GM19324 (cell line): ENCODE data around the gene PRKG1.

ENCODE experiments used
- ATAC-seq: cut with Tn5 transposase; IDR thresholded peaks from one replicate; pipeline ENCODE4 v1.9.1; 2021; ENCODE audit warnings: mild to moderate bottlenecking, moderate library complexity; ENCODE audit not compliant: unreplicated experiment, low FRiP score

Gene PRKG1

DNA sequence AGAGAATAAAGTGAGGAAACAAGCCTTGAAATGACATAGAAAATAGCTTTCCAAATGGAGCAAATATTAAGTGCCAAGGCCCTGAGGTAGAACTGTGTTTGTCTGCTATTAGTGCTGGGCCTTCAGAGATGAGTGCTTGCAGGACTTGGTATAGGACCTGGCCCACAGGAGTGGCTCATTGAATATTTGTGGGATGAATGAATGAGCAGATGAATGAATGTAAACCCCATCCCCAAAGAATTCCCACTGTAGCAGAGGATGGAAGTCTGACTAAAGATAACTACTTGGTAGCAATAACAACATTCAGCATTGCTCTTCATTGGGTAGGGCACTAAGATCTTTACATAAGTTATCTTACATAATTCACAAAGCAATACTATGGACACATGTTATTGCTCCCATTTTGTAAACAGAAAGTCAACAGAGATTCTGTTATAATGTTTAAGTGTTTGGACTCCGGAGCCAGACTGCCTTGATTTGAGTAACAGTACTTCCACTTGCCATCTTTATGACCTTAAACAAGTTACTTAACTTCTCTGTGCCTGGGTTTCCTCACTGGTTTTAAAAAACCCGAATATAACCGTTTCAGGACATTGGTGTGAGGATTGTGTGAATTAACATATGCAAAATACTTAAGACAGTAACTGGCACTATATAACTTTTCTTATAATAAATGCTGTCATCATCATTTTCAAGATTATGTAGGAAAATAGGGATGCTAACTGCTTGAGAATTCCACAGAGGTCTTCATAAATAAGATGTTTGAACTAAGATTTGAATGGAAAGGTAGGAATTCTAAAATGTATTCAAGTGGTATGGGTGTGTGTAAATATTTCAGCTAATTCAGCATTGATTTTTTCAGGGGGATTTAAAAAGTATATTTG, 141.9 kb downstream of the PRKG1 start:
- no peak for ATAC-seq

DNA sequence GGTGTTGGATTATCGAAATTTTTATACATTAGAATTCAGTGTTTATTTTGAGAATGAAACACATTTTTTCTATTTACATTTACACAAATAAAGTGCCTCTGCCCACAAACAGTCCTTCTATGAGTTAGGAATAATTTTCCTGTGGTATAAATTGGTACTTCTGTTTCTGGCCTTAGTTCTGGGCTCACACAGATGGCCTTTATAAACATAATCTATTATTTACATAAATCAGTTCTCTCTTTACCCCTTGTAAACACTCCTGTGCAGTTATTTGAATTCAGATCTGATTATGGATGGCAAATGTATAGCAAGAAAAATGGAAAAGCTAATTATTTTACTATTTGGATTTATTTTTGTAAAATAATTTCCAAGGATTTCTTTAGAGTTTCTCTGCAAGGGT, 143.2 kb downstream of the PRKG1 start:
- no peak for ATAC-seq

GRCh38 chr10:51224671-51225161, 150.4 kb downstream of the PRKG1 start:
- no peak for ATAC-seq

- ATAC-seq: no peak
Measured at GRCh38 chr10:51227897-51228713, 153.8 kb downstream of the PRKG1 start.

DNA sequence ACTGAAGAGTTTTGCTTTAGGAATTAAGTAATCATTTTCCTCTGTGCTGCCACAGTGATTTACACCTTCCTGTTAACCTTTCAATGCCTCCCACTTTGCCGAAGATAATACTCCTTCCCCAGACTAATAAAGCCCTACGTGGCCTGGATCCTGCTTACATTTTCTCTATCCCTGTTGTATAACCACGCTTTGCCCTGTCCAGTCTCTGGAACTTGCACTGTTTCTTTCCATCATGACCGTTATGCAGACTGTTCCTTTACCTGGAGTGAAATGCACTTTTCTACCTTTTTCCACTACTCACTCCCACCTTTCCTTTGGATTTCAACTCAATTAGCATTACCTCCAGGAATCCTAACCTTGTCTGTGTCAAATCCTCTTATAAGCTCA, 154.4 kb downstream of the PRKG1 start:
- no peak for ATAC-seq

DNA sequence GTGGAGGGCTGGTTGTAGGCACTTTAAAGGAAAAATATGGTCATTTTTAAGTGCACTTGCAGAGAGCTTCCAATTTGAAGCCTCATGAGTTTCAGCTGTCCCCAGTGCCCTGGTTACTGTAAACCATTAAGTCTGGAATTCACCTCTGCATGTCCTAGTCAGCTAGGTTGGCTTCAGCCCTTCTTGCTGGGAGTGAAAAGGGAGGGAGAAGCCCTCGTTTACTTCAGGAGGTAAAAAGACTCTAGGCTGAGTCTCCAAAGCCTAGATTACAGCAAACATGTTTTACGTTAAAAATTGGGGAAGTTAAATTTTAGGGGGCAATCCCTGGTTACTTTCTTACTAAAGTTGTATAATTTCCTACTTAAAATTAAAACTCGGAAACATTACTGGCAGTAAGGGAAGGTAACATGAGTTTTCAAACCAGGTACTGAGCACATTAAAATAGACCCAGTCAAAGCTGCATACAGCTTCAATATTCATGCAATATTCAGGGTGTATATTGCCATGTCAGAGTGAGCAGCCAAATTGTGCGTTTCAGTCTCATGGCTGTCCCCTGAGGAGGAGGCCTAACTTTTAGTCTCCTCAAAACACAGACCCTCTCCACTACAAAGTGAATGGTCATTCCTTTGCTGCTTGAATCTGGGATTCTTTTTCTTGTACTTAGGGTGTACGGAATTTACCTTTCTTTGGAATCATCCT, 156.7 kb downstream of the PRKG1 start:
- no peak for ATAC-seq

DNA sequence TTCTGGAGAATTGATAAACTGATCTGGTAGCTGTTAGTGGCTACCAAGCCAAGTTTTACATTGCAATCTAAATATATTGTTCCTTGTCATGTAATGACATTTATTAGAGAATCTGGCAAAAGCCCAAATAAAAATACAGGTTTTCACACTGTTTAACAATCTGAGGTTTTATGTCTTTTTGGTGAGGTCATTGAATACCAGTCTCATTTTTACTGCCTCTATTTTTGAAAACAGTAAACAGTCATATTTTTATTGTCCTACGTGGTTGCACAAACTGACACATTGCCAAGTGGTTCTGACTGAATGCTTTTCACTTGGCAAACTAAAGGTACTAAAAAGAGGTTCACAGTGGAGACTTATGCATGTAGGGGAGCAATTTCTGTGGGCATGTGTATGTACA, 157.5 kb downstream of the PRKG1 start:
- no peak for ATAC-seq

DNA sequence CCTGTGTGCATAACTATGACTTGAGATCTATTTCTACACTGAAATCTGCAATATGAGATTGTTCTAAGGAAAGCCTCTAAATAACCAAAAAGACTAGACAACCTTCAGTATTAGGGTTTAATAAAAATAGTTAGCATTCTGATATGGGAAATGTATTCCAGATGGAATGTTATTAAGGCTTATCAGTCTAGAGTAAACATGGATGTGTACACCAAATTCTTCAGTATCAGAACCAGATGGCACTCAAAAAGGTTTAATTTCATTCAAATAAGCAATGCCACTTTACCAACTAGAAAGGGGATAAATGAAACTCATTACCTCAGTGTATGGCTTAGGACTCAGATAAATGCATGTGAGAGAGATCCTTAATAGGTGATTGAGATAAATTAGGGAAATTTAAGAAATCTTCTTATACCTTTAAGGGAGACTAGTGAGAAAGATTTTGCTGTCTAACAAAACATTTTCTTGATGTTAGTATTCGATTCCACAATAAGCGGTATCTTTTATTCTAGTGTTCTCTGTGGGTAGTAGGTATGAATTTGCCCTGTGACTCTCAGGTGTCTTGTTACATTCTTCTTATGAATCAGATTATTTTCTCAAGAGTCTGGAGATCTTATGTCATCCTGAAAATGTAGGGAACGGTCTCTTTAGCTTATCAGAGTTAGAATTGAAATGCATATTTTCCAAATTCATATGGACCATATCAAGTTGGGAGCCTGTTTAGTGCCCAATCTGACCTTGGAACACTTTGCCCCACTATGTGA, 159.2 kb downstream of the PRKG1 start:
- ATAC-seq: no peak

DNA sequence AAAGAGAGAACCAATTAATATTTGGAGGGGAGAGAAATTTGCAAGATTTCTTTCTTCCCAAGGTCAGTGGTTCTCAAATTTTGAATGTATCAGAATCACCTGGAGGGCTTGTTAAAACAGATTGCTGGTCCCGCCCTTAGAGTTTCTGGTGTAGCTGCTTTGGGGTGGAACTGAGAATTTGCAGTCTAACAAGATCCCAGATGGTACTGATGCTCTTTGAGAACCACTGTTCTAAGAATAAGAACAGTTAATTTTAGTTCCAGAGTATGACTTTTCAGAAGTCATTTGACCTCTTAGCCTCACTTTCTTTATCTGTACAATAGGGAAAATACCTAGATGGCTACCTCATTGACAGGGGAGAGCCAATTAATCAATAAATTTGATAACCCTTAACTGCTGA, 161.6 kb downstream of the PRKG1 start:
- no peak for ATAC-seq

DNA sequence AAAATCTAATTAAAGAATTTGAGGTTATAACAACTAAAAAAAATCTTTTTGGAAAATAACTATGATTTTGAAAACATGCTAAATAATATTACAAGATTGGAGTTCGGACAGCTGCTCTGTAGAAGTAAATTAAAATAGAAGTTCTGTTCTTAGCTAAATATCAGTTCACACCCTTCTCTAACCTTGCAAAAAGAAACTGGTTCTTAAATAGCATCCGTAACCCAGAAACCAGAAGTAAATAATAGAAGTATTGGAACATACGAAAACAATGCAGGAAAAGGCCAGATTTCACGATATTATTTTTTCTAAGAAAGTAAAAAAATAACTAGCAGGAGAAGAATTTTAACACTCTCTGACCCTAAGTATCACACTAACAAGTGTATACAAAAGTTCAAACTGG, 164.7 kb downstream of the PRKG1 start:
- ATAC-seq: no peak

DNA sequence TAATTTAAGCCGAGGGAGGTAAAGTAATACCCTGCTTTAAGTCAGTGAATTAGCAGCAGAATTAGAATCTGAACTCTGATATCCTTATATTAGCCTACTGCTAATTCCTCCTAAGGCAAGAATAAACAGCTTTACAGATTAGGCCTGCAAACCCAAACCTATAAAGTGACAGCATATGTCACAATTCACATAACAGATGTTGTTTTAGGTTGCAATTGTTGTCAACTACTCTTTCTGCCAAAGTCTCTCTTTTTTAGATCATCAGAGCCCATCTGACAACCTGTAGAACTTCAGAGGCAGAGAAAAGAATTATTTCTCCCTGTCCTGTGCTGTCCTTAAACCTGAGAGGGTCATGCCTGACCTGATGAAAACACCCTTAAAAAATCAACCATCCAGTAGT, 167.2 kb downstream of the PRKG1 start:
- no peak for ATAC-seq

GRCh38 chr10:51242393-51242792, 168.1 kb downstream of the PRKG1 start:
- ATAC-seq: no peak

DNA sequence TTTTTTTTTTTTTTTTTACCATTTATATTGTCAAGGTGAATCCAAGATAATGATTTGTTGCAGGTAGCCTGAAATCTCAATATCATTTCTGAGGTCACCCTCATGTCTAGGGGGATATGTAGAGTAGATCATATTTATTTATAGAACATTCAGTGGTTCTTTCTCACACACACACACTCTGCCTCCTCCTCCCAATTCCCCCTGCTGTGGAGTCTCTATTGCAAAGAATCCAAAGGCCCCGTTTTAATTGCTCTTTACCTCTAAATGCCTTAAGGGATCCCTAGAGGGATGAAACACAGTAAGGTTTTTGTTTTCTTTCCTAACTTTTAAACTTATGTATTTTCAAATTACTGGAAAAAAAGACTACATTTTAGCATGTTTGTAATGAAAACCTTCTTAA, 170.0 kb downstream of the PRKG1 start:
- ATAC-seq: no peak

GRCh38 chr10:51244748-51245490, 170.6 kb downstream of the PRKG1 start:
- ATAC-seq: no peak

- ATAC-seq: no peak
Measured at GRCh38 chr10:51246156-51246555, 171.9 kb downstream of the PRKG1 start.

DNA sequence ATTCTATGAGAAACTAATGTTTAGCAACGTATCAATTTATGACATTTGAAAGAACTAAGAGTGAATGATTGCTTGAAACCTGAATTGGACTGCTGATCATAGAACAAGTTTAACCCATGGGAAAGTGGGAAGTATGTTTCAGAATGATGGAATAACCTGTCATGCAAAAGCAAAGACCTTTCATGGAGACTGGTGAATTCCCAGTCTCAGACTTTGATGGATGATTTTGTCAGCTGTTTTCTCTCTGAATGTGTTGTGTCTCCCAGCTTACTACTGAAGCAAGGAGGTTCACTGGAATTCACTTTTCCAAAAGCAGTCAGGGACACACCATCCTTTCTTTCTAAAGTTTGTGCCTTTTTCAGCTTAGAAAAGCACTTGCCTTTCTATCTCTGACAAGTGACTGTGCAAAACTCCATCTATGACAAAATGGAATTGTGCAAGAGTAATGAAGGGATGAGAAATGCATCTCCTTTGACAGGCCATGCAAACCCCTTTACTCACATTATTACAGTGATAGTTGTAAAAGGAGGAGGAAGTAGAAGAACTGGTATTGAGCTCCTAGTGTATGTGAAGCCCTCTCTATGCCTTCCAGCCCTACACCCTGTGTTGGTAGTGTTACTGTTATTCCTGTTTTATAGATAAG, 176.1 kb downstream of the PRKG1 start:
- no peak for ATAC-seq

GRCh38 chr10:51251110-51251509, 176.8 kb downstream of the PRKG1 start:
- no peak for ATAC-seq

DNA sequence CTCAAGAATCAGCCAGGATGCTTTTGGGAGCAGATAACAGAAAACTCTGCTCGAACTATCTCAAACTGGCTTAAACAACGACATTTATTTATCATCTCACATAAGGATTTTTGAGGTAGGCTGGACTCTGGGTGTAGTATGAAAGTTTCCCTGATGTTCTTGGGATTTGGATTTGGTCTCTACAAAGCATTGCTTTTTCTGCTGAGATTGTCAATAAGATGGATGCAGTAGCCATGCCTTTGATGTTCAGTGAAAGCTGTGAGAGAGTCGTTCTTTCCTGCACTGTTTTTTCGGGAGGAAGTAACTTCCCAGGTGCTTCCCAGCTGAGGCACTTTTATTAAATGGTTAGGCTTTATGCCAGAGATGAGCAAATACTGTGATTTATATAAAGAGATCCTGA, 181.1 kb downstream of the PRKG1 start:
- no peak for ATAC-seq
